ENCODE data around the gene ASAP3. TPM values are rescaled to one million over a fixed set of nuclear protein-coding genes. Genes with fewer than 3 reads are reported as not detected.

The ASAP3 gene
- total RNA-seq, 1 experiment from 2014 or later: 17.9 TPM

DNA sequence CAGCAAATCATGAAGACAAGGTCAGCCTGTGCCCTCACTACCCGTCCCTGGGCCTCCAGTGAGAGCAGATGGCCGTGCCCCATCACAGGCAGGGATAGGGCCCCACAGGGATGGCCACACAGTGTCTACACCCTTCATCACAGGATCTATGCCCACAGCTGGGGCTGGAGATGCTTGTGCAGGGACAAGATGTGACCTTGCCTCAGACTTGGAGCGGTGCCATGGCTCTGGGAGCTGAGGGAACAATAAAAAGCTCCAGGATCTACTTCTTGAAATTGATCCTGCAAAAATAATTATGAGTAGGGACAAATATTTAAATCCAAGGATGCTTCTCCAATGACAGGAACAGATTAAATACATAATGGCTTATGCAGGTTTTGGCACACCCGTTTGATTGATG is 34.0 kb downstream of the ASAP3 start:
- H3K27me3 ChIP-seq (ENCODE audit: control insufficient read depth, insufficient read depth, low read length): no peaks in the 10 kb centered on the region
- TF ChIP-seq TCF7L2 (IDR thresholded peaks at IDR 0.05; ENCODE audit: low read depth, low read length) (no peak), SIN3A (IDR thresholded peaks at IDR 0.05; ENCODE audit: borderline replicate concordance, insufficient read depth, low read depth, low read length) (no peak), POLR2AphosphoS5 (IDR thresholded peaks at IDR 0.05; ENCODE audit: low read depth, low read length) (no peak)
- TF ChIP-seq, protein P1, sequence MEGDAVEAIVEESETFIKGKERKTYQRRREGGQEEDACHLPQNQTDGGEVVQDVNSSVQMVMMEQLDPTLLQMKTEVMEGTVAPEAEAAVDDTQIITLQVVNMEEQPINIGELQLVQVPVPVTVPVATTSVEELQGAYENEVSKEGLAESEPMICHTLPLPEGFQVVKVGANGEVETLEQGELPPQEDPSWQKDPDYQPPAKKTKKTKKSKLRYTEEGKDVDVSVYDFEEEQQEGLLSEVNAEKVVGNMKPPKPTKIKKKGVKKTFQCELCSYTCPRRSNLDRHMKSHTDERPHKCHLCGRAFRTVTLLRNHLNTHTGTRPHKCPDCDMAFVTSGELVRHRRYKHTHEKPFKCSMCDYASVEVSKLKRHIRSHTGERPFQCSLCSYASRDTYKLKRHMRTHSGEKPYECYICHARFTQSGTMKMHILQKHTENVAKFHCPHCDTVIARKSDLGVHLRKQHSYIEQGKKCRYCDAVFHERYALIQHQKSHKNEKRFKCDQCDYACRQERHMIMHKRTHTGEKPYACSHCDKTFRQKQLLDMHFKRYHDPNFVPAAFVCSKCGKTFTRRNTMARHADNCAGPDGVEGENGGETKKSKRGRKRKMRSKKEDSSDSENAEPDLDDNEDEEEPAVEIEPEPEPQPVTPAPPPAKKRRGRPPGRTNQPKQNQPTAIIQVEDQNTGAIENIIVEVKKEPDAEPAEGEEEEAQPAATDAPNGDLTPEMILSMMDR (IDR thresholded peaks at IDR 0.05): no peak
- TF ChIP-seq, protein P2, sequence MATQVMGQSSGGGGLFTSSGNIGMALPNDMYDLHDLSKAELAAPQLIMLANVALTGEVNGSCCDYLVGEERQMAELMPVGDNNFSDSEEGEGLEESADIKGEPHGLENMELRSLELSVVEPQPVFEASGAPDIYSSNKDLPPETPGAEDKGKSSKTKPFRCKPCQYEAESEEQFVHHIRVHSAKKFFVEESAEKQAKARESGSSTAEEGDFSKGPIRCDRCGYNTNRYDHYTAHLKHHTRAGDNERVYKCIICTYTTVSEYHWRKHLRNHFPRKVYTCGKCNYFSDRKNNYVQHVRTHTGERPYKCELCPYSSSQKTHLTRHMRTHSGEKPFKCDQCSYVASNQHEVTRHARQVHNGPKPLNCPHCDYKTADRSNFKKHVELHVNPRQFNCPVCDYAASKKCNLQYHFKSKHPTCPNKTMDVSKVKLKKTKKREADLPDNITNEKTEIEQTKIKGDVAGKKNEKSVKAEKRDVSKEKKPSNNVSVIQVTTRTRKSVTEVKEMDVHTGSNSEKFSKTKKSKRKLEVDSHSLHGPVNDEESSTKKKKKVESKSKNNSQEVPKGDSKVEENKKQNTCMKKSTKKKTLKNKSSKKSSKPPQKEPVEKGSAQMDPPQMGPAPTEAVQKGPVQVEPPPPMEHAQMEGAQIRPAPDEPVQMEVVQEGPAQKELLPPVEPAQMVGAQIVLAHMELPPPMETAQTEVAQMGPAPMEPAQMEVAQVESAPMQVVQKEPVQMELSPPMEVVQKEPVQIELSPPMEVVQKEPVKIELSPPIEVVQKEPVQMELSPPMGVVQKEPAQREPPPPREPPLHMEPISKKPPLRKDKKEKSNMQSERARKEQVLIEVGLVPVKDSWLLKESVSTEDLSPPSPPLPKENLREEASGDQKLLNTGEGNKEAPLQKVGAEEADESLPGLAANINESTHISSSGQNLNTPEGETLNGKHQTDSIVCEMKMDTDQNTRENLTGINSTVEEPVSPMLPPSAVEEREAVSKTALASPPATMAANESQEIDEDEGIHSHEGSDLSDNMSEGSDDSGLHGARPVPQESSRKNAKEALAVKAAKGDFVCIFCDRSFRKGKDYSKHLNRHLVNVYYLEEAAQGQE (IDR thresholded peaks at IDR 0.05; ENCODE audit: insufficient read depth in 1 of 2, low read depth in 2 of 2, low read length in 1 of 2): no peak
- no peak for ATAC-seq
- BruUV-seq (replicated peaks): no TSS peak
- POLR2A ChIA-PET: no interaction called here
- no peaks in the 10 kb centered on the region for H3K4me1 ChIP-seq (ENCODE audit: control insufficient read depth, insufficient read depth, low read length)
- in situ Hi-C loops (cut with HindIII; ENCODE audit: low pct_unique_long_range_greater_than_20kb, low sequenced_read_pairs) (no loop called here), intact Hi-C loops (cut with micrococcal nuclease; ENCODE audit: unreplicated experiment) (no loop called here)
- DNase-seq (ENCODE audit: low read depth, low spot score): no peak
- no peak overlapping the region for H3K4me3 ChIP-seq (ENCODE audit: low read depth in 2 of 2, low read length in 2 of 2)
- H3K9me3 ChIP-seq (ENCODE audit: control insufficient read depth, insufficient read depth, low read depth, low read length): no peaks in the 10 kb centered on the region
- CTCF ChIA-PET: no interaction called here
- no peaks in the 10 kb centered on the region for H3K36me3 ChIP-seq (ENCODE audit: control insufficient read depth, insufficient read depth, low read length)
- H3K27ac ChIP-seq (ENCODE audit: low read length): no peak overlapping the region

DNA sequence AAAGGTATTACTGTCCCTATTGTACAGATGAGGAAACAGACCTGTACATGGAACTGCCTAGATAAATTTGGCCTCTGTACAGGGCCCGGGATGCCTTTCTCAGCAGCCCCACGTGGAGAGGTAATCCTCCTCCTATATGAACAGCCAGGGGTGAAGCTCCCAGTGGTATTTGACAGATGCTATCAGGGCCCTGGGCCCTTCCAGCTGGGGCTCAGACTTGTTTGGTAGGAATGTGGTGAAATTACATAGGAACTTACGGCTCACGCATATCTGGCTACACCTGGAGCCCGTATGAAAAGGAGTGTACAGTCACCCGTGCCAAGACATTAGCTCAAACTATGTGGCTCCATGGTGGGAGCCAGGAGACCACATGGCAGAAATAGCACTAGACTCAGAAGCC is 34.7 kb downstream of the ASAP3 start:
- TF ChIP-seq TCF7L2 (IDR thresholded peaks at IDR 0.05; ENCODE audit: low read depth, low read length) (no peak), SIN3A (IDR thresholded peaks at IDR 0.05; ENCODE audit: borderline replicate concordance, insufficient read depth, low read depth, low read length) (no peak), POLR2AphosphoS5 (IDR thresholded peaks at IDR 0.05; ENCODE audit: low read depth, low read length) (no peak)
- TF ChIP-seq, protein P1 (IDR thresholded peaks at IDR 0.05): no peak
- TF ChIP-seq, protein P2 (IDR thresholded peaks at IDR 0.05; ENCODE audit: insufficient read depth in 1 of 2, low read depth in 2 of 2, low read length in 1 of 2): no peak
- Histone ChIP-seq H3K9me3 (ENCODE audit: control insufficient read depth, insufficient read depth, low read depth, low read length) (no peaks in the 10 kb centered on the region), H3K36me3 (ENCODE audit: control insufficient read depth, insufficient read depth, low read length) (no peaks in the 10 kb centered on the region), H3K4me1 (ENCODE audit: control insufficient read depth, insufficient read depth, low read length) (no peaks in the 10 kb centered on the region), H3K27ac (ENCODE audit: low read length) (no peak overlapping the region), H3K4me3 (ENCODE audit: low read depth in 2 of 2, low read length in 2 of 2) (no peak overlapping the region), H3K27me3 (ENCODE audit: control insufficient read depth, insufficient read depth, low read length) (no peaks in the 10 kb centered on the region)
- in situ Hi-C loops (cut with HindIII; ENCODE audit: low pct_unique_long_range_greater_than_20kb, low sequenced_read_pairs) (no loop called here), intact Hi-C loops (cut with micrococcal nuclease; ENCODE audit: unreplicated experiment) (no loop called here)
- BruUV-seq (replicated peaks): no TSS peak
- ChIA-PET POLR2A (no interaction called here), CTCF (interaction anchor here (0.6 kb wide), 1 partner anchor 232 kb away, joined by 5 read pairs; the partner anchor contains the start of gene HTR1D)
- ATAC-seq (no peak), DNase-seq (ENCODE audit: low read depth, low spot score) (no peak)

Measured in Panc1 (cell line).